ENCODE measurements around the gene RTCB.

The RTCB gene

DNA sequence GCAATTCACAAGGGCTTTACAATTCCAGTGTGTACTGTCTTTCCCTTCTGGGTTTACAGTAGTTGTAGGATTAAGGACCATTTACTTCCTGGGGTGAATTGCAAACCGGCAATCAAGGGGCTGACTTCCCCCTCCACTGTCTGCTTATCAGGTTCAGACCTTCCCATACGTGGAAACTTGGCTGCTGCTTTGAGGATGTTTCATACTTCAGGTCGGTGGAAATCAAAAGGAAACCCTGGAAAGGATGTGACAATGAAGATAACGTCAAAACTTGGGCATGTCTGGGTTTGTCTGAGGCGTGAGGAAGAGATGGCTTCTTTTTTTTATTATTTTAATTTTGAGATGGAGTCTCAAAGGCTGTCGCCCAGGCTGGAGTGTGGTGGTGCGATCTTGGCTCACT lies 2.1 kb upstream of the RTCB start:
- Histone ChIP-seq H3K14ac (ENCODE audit: low read length) (no peak overlapping the region), H3K4me2 (ENCODE audit: insufficient read depth, low read length, poor library complexity, severe bottlenecking) (no peak overlapping the region), H2BK15ac (ENCODE audit: low read length) (no peak overlapping the region), H3K18ac (ENCODE audit: low read length) (no peak overlapping the region), H3K27me3 (ENCODE audit: control insufficient read depth in 3 of 3, insufficient read depth in 3 of 3, low read depth in 1 of 3, low read length in 3 of 3) (peaks cover 0 to 19% (median 0%) of the 10 kb centered on the region in 3 experiments), H3K4ac (ENCODE audit: low read length) (no peak overlapping the region), H2AK5ac (ENCODE audit: low read depth, low read length) (no peak overlapping the region), H4K91ac (ENCODE audit: low read depth, low read length, poor library complexity) (no peak overlapping the region), H3K9me3 (replicated peaks in 1 of 2; ENCODE audit: control insufficient read depth in 2 of 2, insufficient read depth in 1 of 2, low read depth in 1 of 2, low read length in 2 of 2) (no peaks in the 10 kb centered on the region), H3K79me1 (ENCODE audit: low read depth, low read length) (peaks cover 4% of the 10 kb centered on the region), H2BK5ac (ENCODE audit: low read length) (no peak overlapping the region), H4K8ac (ENCODE audit: low read depth, low read length) (no peak overlapping the region), H3K27ac (replicated peaks; ENCODE audit: low read length) (no peak overlapping the region), H3K23ac (ENCODE audit: low read depth, low read length, poor library complexity) (no peak overlapping the region), H3K36me3 (replicated peaks in 1 of 2; ENCODE audit: control insufficient read depth in 2 of 2, insufficient read depth in 2 of 2, low read length in 2 of 2) (peaks cover 0 to 10% of the 10 kb centered on the region in 2 donors), H2BK120ac (ENCODE audit: low read depth, low read length) (no peak overlapping the region), H3K4me1 (ENCODE audit: control insufficient read depth in 2 of 2, insufficient read depth in 1 of 2, low read depth in 1 of 2, low read length in 2 of 2) (peaks cover 5 to 8% of the 10 kb centered on the region in 2 donors), H2AFZ (ENCODE audit: low read length) (peak overlapping the region; percentile 50), H3K4me3 (ENCODE audit: low read length in 2 of 2) (no peak overlapping the region), H3K9ac (ENCODE audit: low read depth, low read length, poor library complexity) (no peak overlapping the region), H2BK12ac (ENCODE audit: low read length) (no peak overlapping the region)
- DNase-seq (ENCODE audit: low spot score) = no peak
- WGBS, 2 donors (ENCODE audit: extremely low coverage in 2 of 2, insufficient read length in 2 of 2, insufficient replicate concordance in 1 of 2) = no CpG with 5 or more reads among the region's 7 CpGs

- no peak overlapping the region for H3K18ac ChIP-seq (ENCODE audit: low read length)
- H3K4me1 ChIP-seq (ENCODE audit: control insufficient read depth in 2 of 2, insufficient read depth in 1 of 2, low read depth in 1 of 2, low read length in 2 of 2) = peaks cover 5 to 8% of the 10 kb centered on the region in 2 donors
- H3K36me3 ChIP-seq (replicated peaks in 1 of 2; ENCODE audit: control insufficient read depth in 2 of 2, insufficient read depth in 2 of 2, low read length in 2 of 2) = peaks cover under 1 to 15% of the 10 kb centered on the region in 2 donors
- no peak overlapping the region for H2BK5ac ChIP-seq (ENCODE audit: low read length)
- H3K23ac ChIP-seq (ENCODE audit: low read depth, low read length, poor library complexity) = no peak overlapping the region
- H2BK12ac ChIP-seq (ENCODE audit: low read length) = no peak overlapping the region
- no peak overlapping the region for H3K4me3 ChIP-seq (ENCODE audit: low read length in 2 of 2)
- no peak overlapping the region for H3K14ac ChIP-seq (ENCODE audit: low read length)
- peaks cover 4% of the 10 kb centered on the region for H3K79me1 ChIP-seq (ENCODE audit: low read depth, low read length)
- DNase-seq (ENCODE audit: low spot score) = no peak
- no peak overlapping the region for H2BK120ac ChIP-seq (ENCODE audit: low read depth, low read length)
- H2AFZ ChIP-seq (ENCODE audit: low read length) = peak overlapping the region; percentile 50
- H4K91ac ChIP-seq (ENCODE audit: low read depth, low read length, poor library complexity) = no peak overlapping the region
- WGBS, 2 donors (ENCODE audit: extremely low coverage in 2 of 2, insufficient read length in 2 of 2, insufficient replicate concordance in 1 of 2) = no CpG with 5 or more reads among the region's 2 CpGs
- peaks cover 0 to 16% (median 0%) of the 10 kb centered on the region in 3 experiments for H3K27me3 ChIP-seq (ENCODE audit: control insufficient read depth in 3 of 3, insufficient read depth in 3 of 3, low read depth in 1 of 3, low read length in 3 of 3)
- H3K27ac ChIP-seq (replicated peaks; ENCODE audit: low read length) = no peak overlapping the region
- H2BK15ac ChIP-seq (ENCODE audit: low read length) = no peak overlapping the region
- no peak overlapping the region for H4K8ac ChIP-seq (ENCODE audit: low read depth, low read length)
- H2AK5ac ChIP-seq (ENCODE audit: low read depth, low read length) = no peak overlapping the region
- no peak overlapping the region for H3K4ac ChIP-seq (ENCODE audit: low read length)
- no peak overlapping the region for H3K9ac ChIP-seq (ENCODE audit: low read depth, low read length, poor library complexity)
- no peak overlapping the region for H3K4me2 ChIP-seq (ENCODE audit: insufficient read depth, low read length, poor library complexity, severe bottlenecking)
- no peaks in the 10 kb centered on the region for H3K9me3 ChIP-seq (replicated peaks in 1 of 2; ENCODE audit: control insufficient read depth in 2 of 2, insufficient read depth in 1 of 2, low read depth in 1 of 2, low read length in 2 of 2)
These were observed 1.7 kb upstream of the RTCB start for GRCh38 chr22:32413719-32414118.

GRCh38 chr22:32411402-32411801 lies 645 bp downstream of the RTCB start:
- Histone ChIP-seq H2BK15ac (ENCODE audit: low read length) (no peak overlapping the region), H2BK120ac (ENCODE audit: low read depth, low read length) (no peak overlapping the region), H4K8ac (ENCODE audit: low read depth, low read length) (no peak overlapping the region), H2AK5ac (ENCODE audit: low read depth, low read length) (no peak overlapping the region), H3K18ac (ENCODE audit: low read length) (no peak overlapping the region), H3K4me1 (ENCODE audit: control insufficient read depth in 2 of 2, insufficient read depth in 1 of 2, low read depth in 1 of 2, low read length in 2 of 2) (peaks cover 5 to 8% of the 10 kb centered on the region in 2 donors), H3K23ac (ENCODE audit: low read depth, low read length, poor library complexity) (no peak overlapping the region), H3K4ac (ENCODE audit: low read length) (no peak overlapping the region), H3K79me1 (ENCODE audit: low read depth, low read length) (peaks cover 4% of the 10 kb centered on the region), H2BK12ac (ENCODE audit: low read length) (no peak overlapping the region), H3K27me3 (ENCODE audit: control insufficient read depth in 3 of 3, insufficient read depth in 3 of 3, low read depth in 1 of 3, low read length in 3 of 3) (peaks cover 0 to 8% (median 0%) of the 10 kb centered on the region in 3 experiments), H3K9ac (ENCODE audit: low read depth, low read length, poor library complexity) (peak overlapping the region; percentile 93), H3K4me3 (ENCODE audit: low read length in 2 of 2) (peak overlapping the region; percentile 89 to 90), H2AFZ (ENCODE audit: low read length) (peak overlapping the region; percentile 92), H3K4me2 (ENCODE audit: insufficient read depth, low read length, poor library complexity, severe bottlenecking) (peak overlapping the region; percentile 76), H3K36me3 (replicated peaks in 1 of 2; ENCODE audit: control insufficient read depth in 2 of 2, insufficient read depth in 2 of 2, low read length in 2 of 2) (peaks cover 9 to 38% of the 10 kb centered on the region in 2 donors), H3K27ac (replicated peaks; ENCODE audit: low read length) (no peak overlapping the region), H4K91ac (ENCODE audit: low read depth, low read length, poor library complexity) (no peak overlapping the region), H3K9me3 (replicated peaks in 1 of 2; ENCODE audit: control insufficient read depth in 2 of 2, insufficient read depth in 1 of 2, low read depth in 1 of 2, low read length in 2 of 2) (no peaks in the 10 kb centered on the region), H3K14ac (ENCODE audit: low read length) (peak overlapping the region; percentile 91), H2BK5ac (ENCODE audit: low read length) (peak overlapping the region; percentile 70)
- no CpG with 5 or more reads among the region's 12 CpGs for WGBS, 2 donors (ENCODE audit: extremely low coverage in 2 of 2, insufficient read length in 2 of 2, insufficient replicate concordance in 1 of 2)
- DNase-seq (ENCODE audit: low spot score) = no peak

- Histone ChIP-seq H3K4ac (ENCODE audit: low read length) (no peak overlapping the region), H2BK5ac (ENCODE audit: low read length) (no peak overlapping the region), H3K14ac (ENCODE audit: low read length) (no peak overlapping the region), H3K9me3 (replicated peaks in 1 of 2; ENCODE audit: control insufficient read depth in 2 of 2, insufficient read depth in 1 of 2, low read depth in 1 of 2, low read length in 2 of 2) (no peaks in the 10 kb centered on the region), H3K4me1 (ENCODE audit: control insufficient read depth in 2 of 2, insufficient read depth in 1 of 2, low read depth in 1 of 2, low read length in 2 of 2) (peaks cover 5 to 8% of the 10 kb centered on the region in 2 donors), H2BK12ac (ENCODE audit: low read length) (no peak overlapping the region), H3K23ac (ENCODE audit: low read depth, low read length, poor library complexity) (no peak overlapping the region), H2BK15ac (ENCODE audit: low read length) (no peak overlapping the region), H3K79me1 (ENCODE audit: low read depth, low read length) (peaks cover 4% of the 10 kb centered on the region), H3K18ac (ENCODE audit: low read length) (no peak overlapping the region), H2AFZ (ENCODE audit: low read length) (no peak overlapping the region), H3K27me3 (ENCODE audit: control insufficient read depth in 3 of 3, insufficient read depth in 3 of 3, low read depth in 1 of 3, low read length in 3 of 3) (peaks cover 0 to 4% (median 0%) of the 10 kb centered on the region in 3 experiments), H2AK5ac (ENCODE audit: low read depth, low read length) (no peak overlapping the region), H3K27ac (replicated peaks; ENCODE audit: low read length) (no peak overlapping the region), H2BK120ac (ENCODE audit: low read depth, low read length) (no peak overlapping the region), H3K36me3 (replicated peaks in 1 of 2; ENCODE audit: control insufficient read depth in 2 of 2, insufficient read depth in 2 of 2, low read length in 2 of 2) (peaks cover 10 to 48% of the 10 kb centered on the region in 2 donors), H3K4me3 (ENCODE audit: low read length in 2 of 2) (peak overlapping the region in 1 of 2 donors; percentile 90), H4K8ac (ENCODE audit: low read depth, low read length) (no peak overlapping the region), H3K4me2 (ENCODE audit: insufficient read depth, low read length, poor library complexity, severe bottlenecking) (no peak overlapping the region), H3K9ac (ENCODE audit: low read depth, low read length, poor library complexity) (no peak overlapping the region), H4K91ac (ENCODE audit: low read depth, low read length, poor library complexity) (no peak overlapping the region)
- no CpG with 5 or more reads among the region's 4 CpGs for WGBS, 2 donors (ENCODE audit: extremely low coverage in 2 of 2, insufficient read length in 2 of 2, insufficient replicate concordance in 1 of 2)
- no peak for DNase-seq (ENCODE audit: low spot score)
These were observed 1.6 kb downstream of the RTCB start for GRCh38 chr22:32410459-32410858.
